Vagina (tissue), 2 donors: ENCODE measurements around the gene CSF3. TPM values are rescaled to one million over a fixed set of nuclear protein-coding genes. Genes with fewer than 3 reads are reported as not detected.

ENCODE experiments used
- DNase-seq, 2 donors: peaks; one replicate each; pipeline ENCODE4 v3.0.0-alpha.2; 2017; ENCODE audit errors: extremely low spot score in 2 of 2
- H3K27ac ChIP-seq: fragments of 200-600 bp; sonication (generic); one replicate; pipeline ENCODE4 v1.5.1; 2019
- H3K27me3 ChIP-seq: fragments of 200-600 bp; sonication (generic); one replicate; pipeline ENCODE4 v1.5.1; 2019
- H3K36me3 ChIP-seq, 2 donors: fragments of 200-600 bp; sonication (generic); one replicate each; pipeline ENCODE4 v1.5.1; 2017 to 2019
- H3K4me1 ChIP-seq: fragments of 200-600 bp; sonication (generic); one replicate; pipeline ENCODE4 v1.5.1; 2019
- H3K4me3 ChIP-seq, 2 donors: fragments of 200-600 bp; sonication (generic); 1 replicate in 1 of 2; 2 replicates in 1 of 2; pipeline ENCODE4 v1.5.1; 2016 to 2019
- H3K9me3 ChIP-seq: fragments of 200-600 bp; sonication (generic); one replicate; pipeline ENCODE4 v1.5.1; 2019
- POLR2A ChIP-seq, 2 donors: fragments of 450-650 bp; IDR thresholded peaks; one replicate each; pipeline ENCODE4 v1.6.1; 2017; ENCODE audit warnings: antibody characterized with exemption in 2 of 2, mild to moderate bottlenecking in 2 of 2, moderate library complexity in 2 of 2
- POLR2AphosphoS5 ChIP-seq, 2 donors: sonication (generic); formaldehyde crosslinking; IDR thresholded peaks; one replicate each; pipeline ENCODE4 v1.9.0; 2017; ENCODE audit warnings: antibody characterized with exemption in 2 of 2, mild to moderate bottlenecking in 2 of 2, low read depth in 1 of 2; ENCODE audit not compliant: insufficient read depth in 1 of 2
- intact Hi-C: fragments of 100-400 bp; cut with DNase I; formaldehyde crosslinking; loops from one replicate; pipeline ENCODE4 v1.15.1; 2023
- total RNA-seq: library from RNA; depleted of rRNA; stranded (reverse); fragments of >200 nt; gene quantifications from one replicate; pipeline ENCODE4 v1.2.3, GENCODE V29; 2016
- TF ChIP-seq, protein P1 (sequence below), 3 experiments: fragments of 450-650 bp in 2 of 3; fragments of 200-600 bp in 1 of 3; sonication (generic) in 1 of 3; IDR thresholded peaks; one replicate each; pipeline ENCODE4 v1.5.1; 2017 to 2019; ENCODE audit warnings: antibody characterized with exemption in 3 of 3, mild to moderate bottlenecking in 2 of 3, moderate library complexity in 2 of 3

The CSF3 gene
- total RNA-seq, 1 donor from 2014 or later = 25.3 TPM

DNA sequence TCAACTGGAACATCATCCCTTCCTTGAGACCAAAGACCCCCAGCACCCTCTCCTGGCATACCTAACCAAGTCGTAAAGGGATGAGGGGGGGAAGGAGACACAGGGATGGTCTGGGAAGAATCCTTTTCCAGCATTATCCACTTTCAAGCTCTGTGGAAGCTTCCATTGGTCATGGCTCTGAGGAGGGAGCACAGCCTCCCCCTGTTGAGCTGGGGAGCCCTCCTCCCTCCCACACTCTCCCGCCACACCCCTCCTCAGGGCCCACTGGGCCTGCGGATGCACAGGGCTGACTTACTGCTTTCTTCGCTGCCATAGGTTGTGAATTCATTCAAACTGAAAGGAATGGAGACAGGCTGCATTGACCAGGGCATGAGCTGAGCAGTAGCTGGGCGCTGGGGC, 12.4 kb downstream of the CSF3 start:
- Histone ChIP-seq H3K9me3 (no peaks in the 10 kb centered on the region), H3K27ac (peak overlapping the region; percentile 37), H3K4me1 (peaks cover 48% of the 10 kb centered on the region), H3K36me3 (peaks cover 0 to 55% of the 10 kb centered on the region in 2 donors), H3K27me3 (no peaks in the 10 kb centered on the region), H3K4me3 (no peak overlapping the region)
- DNase-seq = no peak
- TF ChIP-seq, protein P1, sequence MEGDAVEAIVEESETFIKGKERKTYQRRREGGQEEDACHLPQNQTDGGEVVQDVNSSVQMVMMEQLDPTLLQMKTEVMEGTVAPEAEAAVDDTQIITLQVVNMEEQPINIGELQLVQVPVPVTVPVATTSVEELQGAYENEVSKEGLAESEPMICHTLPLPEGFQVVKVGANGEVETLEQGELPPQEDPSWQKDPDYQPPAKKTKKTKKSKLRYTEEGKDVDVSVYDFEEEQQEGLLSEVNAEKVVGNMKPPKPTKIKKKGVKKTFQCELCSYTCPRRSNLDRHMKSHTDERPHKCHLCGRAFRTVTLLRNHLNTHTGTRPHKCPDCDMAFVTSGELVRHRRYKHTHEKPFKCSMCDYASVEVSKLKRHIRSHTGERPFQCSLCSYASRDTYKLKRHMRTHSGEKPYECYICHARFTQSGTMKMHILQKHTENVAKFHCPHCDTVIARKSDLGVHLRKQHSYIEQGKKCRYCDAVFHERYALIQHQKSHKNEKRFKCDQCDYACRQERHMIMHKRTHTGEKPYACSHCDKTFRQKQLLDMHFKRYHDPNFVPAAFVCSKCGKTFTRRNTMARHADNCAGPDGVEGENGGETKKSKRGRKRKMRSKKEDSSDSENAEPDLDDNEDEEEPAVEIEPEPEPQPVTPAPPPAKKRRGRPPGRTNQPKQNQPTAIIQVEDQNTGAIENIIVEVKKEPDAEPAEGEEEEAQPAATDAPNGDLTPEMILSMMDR (IDR thresholded peaks at IDR 0.05) = no peak
- no peak for TF ChIP-seq POLR2A (IDR thresholded peaks at IDR 0.05)
- no peak for TF ChIP-seq POLR2AphosphoS5 (IDR thresholded peaks at IDR 0.05; ENCODE audit: insufficient read depth in 1 of 2, low read depth in 1 of 2)
- intact Hi-C loops = no loop called here

- H3K27ac ChIP-seq = no peak overlapping the region
- H3K4me3 ChIP-seq = no peak overlapping the region
- DNase-seq = no peak
- no peaks in the 10 kb centered on the region for H3K27me3 ChIP-seq
- peaks cover 0 to 64% of the 10 kb centered on the region in 2 donors for H3K36me3 ChIP-seq
- intact Hi-C loops = no loop called here
- H3K9me3 ChIP-seq = no peaks in the 10 kb centered on the region
- TF ChIP-seq POLR2A (IDR thresholded peaks at IDR 0.05) (no peak), POLR2AphosphoS5 (IDR thresholded peaks at IDR 0.05; ENCODE audit: insufficient read depth in 1 of 2, low read depth in 1 of 2) (no peak)
- TF ChIP-seq, protein P1 (IDR thresholded peaks at IDR 0.05) = no peak
- H3K4me1 ChIP-seq = peaks cover 38% of the 10 kb centered on the region
Observed at GRCh38 chr17:40028595-40028994, 13.4 kb downstream of the CSF3 start.

- intact Hi-C loops = no loop called here
- peaks cover 7% of the 10 kb centered on the region for H3K4me1 ChIP-seq
- H3K27ac ChIP-seq = no peak overlapping the region
- peaks cover 0 to 77% of the 10 kb centered on the region in 2 donors for H3K36me3 ChIP-seq
- H3K9me3 ChIP-seq = no peaks in the 10 kb centered on the region
- no peaks in the 10 kb centered on the region for H3K27me3 ChIP-seq
- H3K4me3 ChIP-seq = no peak overlapping the region
- TF ChIP-seq POLR2AphosphoS5 (IDR thresholded peaks at IDR 0.05; ENCODE audit: insufficient read depth in 1 of 2, low read depth in 1 of 2) (no peak), POLR2A (IDR thresholded peaks at IDR 0.05) (no peak)
- TF ChIP-seq, protein P1 (IDR thresholded peaks at IDR 0.05) = no peak
- no peak for DNase-seq
Observed at GRCh38 chr17:40031706-40032105, 16.5 kb downstream of the CSF3 start.

DNA sequence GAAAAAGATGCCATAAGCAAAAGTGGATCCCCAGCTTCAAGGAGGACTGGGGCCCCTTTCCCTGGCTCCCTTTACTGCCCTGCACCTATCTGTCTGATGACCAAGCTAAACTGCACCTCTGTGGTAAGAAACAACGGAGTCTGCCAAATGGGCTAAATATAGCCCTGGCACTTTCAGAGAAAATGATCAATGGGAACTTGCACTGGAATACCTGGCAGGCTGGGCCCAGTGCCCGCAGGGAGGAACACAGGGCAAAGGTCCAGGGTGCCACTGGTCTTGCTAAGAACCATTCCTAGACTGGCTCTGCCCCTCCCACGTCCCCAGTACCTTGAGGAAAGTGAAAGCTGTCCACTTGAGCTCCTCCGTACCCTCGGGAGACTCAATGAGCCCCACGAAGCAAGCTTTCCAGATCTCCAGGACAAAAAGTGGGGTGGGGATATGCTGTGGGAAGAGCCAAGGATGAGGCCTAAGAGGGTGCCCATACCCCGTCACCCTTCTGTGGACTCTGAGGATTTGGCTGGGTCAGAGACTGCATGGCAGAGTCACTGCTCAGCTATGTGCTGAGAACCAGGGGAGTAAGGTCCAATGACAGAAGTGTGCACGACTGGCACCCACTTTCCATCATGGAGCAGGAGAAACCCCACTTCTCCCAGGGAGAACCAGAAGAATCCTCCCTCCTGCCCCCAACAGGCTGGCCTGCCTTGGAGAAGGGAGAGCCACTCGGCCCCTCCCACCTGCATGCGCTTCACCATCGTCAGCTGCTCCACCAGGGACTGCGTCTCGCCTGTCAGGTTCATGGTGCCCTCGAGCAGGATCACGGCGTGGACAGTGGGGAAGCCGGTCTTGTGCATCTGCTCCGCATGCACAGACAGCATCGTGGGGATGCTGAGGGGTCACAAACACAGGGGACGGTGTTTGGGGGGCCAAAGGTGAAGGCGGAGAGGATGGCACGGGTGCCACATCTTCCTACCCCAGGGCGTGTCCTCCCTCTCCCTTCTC, 17.4 kb downstream of the CSF3 start:
- intact Hi-C loops = no loop called here
- Histone ChIP-seq H3K4me3 (no peak overlapping the region), H3K4me1 (no peaks in the 10 kb centered on the region), H3K9me3 (no peaks in the 10 kb centered on the region), H3K36me3 (peaks cover 0 to 73% of the 10 kb centered on the region in 2 donors), H3K27me3 (no peaks in the 10 kb centered on the region), H3K27ac (no peak overlapping the region)
- DNase-seq = no peak
- TF ChIP-seq POLR2A (IDR thresholded peaks at IDR 0.05) (no peak), POLR2AphosphoS5 (IDR thresholded peaks at IDR 0.05; ENCODE audit: insufficient read depth in 1 of 2, low read depth in 1 of 2) (no peak)
- TF ChIP-seq, protein P1 (IDR thresholded peaks at IDR 0.05) = no peak

- Histone ChIP-seq H3K4me1 (no peaks in the 10 kb centered on the region), H3K27me3 (no peaks in the 10 kb centered on the region), H3K4me3 (no peak overlapping the region), H3K27ac (no peak overlapping the region), H3K9me3 (no peaks in the 10 kb centered on the region), H3K36me3 (peaks cover 0 to 68% of the 10 kb centered on the region in 2 donors)
- no peak for DNase-seq
- intact Hi-C loops = no loop called here
- TF ChIP-seq POLR2A (IDR thresholded peaks at IDR 0.05) = no peak
- no peak for TF ChIP-seq POLR2AphosphoS5 (IDR thresholded peaks at IDR 0.05; ENCODE audit: insufficient read depth in 1 of 2, low read depth in 1 of 2)
- TF ChIP-seq, protein P1 (IDR thresholded peaks at IDR 0.05) = no peak
Observed at GRCh38 chr17:40033339-40033738, 18.1 kb downstream of the CSF3 start.
